ENCODE data around the gene CLEC19A.

The CLEC19A gene

DNA sequence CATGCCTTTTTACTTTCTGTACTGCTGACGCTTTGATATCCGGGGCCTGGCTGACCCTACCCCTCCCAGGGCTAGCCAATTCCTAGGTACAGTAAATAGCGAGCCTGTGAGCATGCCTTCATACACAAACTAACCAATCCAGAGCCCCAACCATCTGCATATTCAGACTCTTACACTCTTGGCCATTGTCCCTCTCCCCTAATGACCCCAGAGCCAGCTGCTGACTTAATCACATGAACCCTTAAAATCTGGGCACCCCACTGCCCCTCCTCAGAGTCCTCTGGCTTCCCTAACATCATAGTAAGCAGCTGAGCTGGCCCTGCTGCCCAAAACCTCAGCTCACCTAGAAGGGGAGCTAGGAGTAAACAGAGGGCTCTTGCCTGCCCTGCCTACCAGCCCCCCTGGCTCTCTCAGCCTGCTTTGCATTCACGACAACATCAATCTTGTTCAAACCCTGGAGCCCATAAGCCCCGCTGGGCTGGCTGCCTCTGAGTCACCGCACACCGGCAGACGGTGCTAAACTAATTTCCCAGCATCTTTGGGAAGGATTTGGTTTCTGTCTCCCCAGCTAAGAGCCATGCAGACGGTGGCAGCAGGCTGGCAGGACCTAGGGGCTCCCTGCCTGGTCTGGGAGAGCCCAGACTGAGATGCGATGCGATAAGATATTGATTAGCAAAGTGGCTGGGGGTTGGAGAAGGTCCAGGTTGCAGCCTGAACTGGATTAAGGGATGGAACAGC, 63.2 kb downstream of the CLEC19A start:
- Histone ChIP-seq H3K4me3 (IDR thresholded peaks at IDR 0.05; ENCODE audit: insufficient read depth, low read depth, low read length) (no peak overlapping the region), H3K27me3 (ENCODE audit: insufficient read depth, low read depth) (no peaks in the 10 kb centered on the region), H4K20me1 (ENCODE audit: insufficient read depth) (no peaks in the 10 kb centered on the region), H3K36me3 (ENCODE audit: insufficient read depth) (no peaks in the 10 kb centered on the region), H3K9ac (no peak overlapping the region), H3K79me2 (ENCODE audit: insufficient read depth, low read depth) (no peaks in the 10 kb centered on the region), H3K4me1 (ENCODE audit: low read depth, poor library complexity, severe bottlenecking) (no peaks in the 10 kb centered on the region), H2AFZ (ENCODE audit: low read depth) (no peak overlapping the region), H3K27ac (no peak overlapping the region), H3K4me2 (no peak overlapping the region)
- TF ChIP-seq CTCF (conservative IDR thresholded peaks at IDR 0.05; ENCODE audit: low read depth, low read length) = no peak

GRCh38 chr16:19354371-19354770, 68.8 kb downstream of the CLEC19A start:
- Histone ChIP-seq H3K4me1 (ENCODE audit: low read depth, poor library complexity, severe bottlenecking) (no peaks in the 10 kb centered on the region), H3K27me3 (ENCODE audit: insufficient read depth, low read depth) (no peaks in the 10 kb centered on the region), H3K9ac (no peak overlapping the region), H3K36me3 (ENCODE audit: insufficient read depth) (no peaks in the 10 kb centered on the region), H3K79me2 (ENCODE audit: insufficient read depth, low read depth) (no peaks in the 10 kb centered on the region), H3K4me2 (no peak overlapping the region), H3K4me3 (IDR thresholded peaks at IDR 0.05; ENCODE audit: insufficient read depth, low read depth, low read length) (no peak overlapping the region), H3K27ac (no peak overlapping the region), H2AFZ (ENCODE audit: low read depth) (no peak overlapping the region), H4K20me1 (ENCODE audit: insufficient read depth) (no peaks in the 10 kb centered on the region)
- no peak for TF ChIP-seq CTCF (conservative IDR thresholded peaks at IDR 0.05; ENCODE audit: low read depth, low read length)

DNA sequence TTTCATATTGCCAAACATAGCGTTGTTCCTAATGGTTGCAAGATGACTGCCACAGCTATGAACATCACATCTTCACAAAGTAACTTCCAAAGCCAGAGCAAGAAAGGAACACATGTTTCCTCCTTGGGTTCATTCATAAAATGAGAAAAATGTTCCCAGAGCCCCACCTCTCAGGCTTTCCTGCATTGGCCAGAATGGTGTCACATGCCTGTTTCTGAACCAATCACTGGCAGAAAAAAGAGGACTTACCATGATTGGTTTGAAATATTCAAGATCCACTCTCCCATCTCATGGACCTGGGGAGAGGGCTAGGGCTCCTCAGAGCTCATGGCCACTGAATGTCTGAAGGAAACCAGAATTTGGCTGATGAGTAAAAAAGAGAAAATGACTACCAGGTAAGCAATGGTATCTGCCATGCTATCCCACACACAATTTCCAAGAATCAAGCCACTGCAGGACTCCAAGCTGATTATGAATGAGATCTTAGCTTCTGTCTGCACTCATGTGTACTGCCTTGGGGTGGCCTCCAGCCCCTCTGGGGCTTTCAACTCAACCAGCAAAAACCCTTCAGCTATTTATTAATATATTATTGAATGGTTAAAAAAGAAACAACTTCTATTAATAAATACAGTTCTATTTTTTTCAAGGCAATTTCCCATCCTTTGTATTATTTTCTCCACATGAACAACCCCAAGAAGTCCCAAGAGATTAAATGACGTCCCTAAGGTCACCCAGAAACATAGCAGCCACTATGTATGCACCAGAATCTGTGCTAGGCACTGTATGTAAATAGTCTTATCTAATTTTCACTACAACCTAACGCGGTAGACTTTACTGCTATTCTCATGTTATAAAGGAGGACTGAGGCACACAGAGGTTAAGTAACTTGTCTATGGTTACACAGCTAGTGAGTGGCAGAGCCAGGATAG, 70.8 kb downstream of the CLEC19A start:
- no peak for TF ChIP-seq CTCF (conservative IDR thresholded peaks at IDR 0.05; ENCODE audit: low read depth, low read length)

DNA sequence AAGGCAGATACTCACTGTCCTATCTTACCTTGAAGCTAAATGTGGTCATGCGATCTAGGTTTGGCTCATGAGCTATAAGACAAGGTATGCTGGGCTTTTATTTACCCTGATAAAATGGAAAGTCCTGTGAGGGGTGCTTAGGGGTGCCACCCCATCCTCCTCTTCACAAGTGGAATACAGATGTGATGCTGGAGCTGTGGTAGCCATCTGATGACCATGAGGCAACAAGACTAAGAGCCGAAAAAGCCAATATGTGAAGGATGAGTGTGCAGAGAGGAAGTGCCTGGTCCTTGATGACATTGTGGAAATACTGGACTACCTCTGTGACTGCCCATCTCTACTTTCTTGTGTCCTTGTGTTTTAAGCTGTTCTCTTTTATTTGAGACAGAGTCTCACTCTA, 74.0 kb downstream of the CLEC19A start:
- no peaks in the 10 kb centered on the region for H3K27me3 ChIP-seq (ENCODE audit: insufficient read depth, low read depth)
- H3K9ac ChIP-seq = no peak overlapping the region
- H3K4me2 ChIP-seq = no peak overlapping the region
- no peaks in the 10 kb centered on the region for H4K20me1 ChIP-seq (ENCODE audit: insufficient read depth)
- H3K4me1 ChIP-seq (ENCODE audit: low read depth, poor library complexity, severe bottlenecking) = no peaks in the 10 kb centered on the region
- no peak for TF ChIP-seq CTCF (conservative IDR thresholded peaks at IDR 0.05; ENCODE audit: low read depth, low read length)
- H3K27ac ChIP-seq = no peak overlapping the region
- H3K79me2 ChIP-seq (ENCODE audit: insufficient read depth, low read depth) = no peaks in the 10 kb centered on the region
- H3K36me3 ChIP-seq (ENCODE audit: insufficient read depth) = no peaks in the 10 kb centered on the region
- no peak overlapping the region for H3K4me3 ChIP-seq (IDR thresholded peaks at IDR 0.05; ENCODE audit: insufficient read depth, low read depth, low read length)
- H2AFZ ChIP-seq (ENCODE audit: low read depth) = no peak overlapping the region

More for the DNA sequence above, 70.8 kb downstream of the CLEC19A start:
- H4K20me1 ChIP-seq (ENCODE audit: insufficient read depth) = no peaks in the 10 kb centered on the region
- H3K9ac ChIP-seq = no peak overlapping the region
- no peaks in the 10 kb centered on the region for H3K4me1 ChIP-seq (ENCODE audit: low read depth, poor library complexity, severe bottlenecking)
- no peaks in the 10 kb centered on the region for H3K36me3 ChIP-seq (ENCODE audit: insufficient read depth)
- H3K79me2 ChIP-seq (ENCODE audit: insufficient read depth, low read depth) = no peaks in the 10 kb centered on the region
- H3K27ac ChIP-seq = no peak overlapping the region
- no peak overlapping the region for H3K4me3 ChIP-seq (IDR thresholded peaks at IDR 0.05; ENCODE audit: insufficient read depth, low read depth, low read length)
- H3K4me2 ChIP-seq = no peak overlapping the region
- no peak overlapping the region for H2AFZ ChIP-seq (ENCODE audit: low read depth)
- no peaks in the 10 kb centered on the region for H3K27me3 ChIP-seq (ENCODE audit: insufficient read depth, low read depth)
